ENCODE data around the gene FAM200C.

The FAM200C gene

GRCh38 chr5:160379511-160379910, 20.3 kb downstream of the FAM200C start:
- no peak for DNase-seq (ENCODE audit: low read depth in 2 of 2)
- H3K4me3 ChIP-seq (replicated peaks in 1 of 2; ENCODE audit: low read depth in 2 of 2, low read length in 2 of 2), result no peak overlapping the region
- TF ChIP-seq CTCF (IDR thresholded peaks at IDR 0.05; ENCODE audit: low read depth, low read length), result no peak

- DNase-seq (ENCODE audit: low read depth in 2 of 2), result no peak
- TF ChIP-seq CTCF (IDR thresholded peaks at IDR 0.05; ENCODE audit: low read depth, low read length), result no peak
- no peak overlapping the region for H3K4me3 ChIP-seq (replicated peaks in 1 of 2; ENCODE audit: low read depth in 2 of 2, low read length in 2 of 2)
Observed at GRCh38 chr5:160378330-160378729, 21.5 kb downstream of the FAM200C start.

- no peak overlapping the region for H3K4me3 ChIP-seq (replicated peaks in 1 of 2; ENCODE audit: low read depth in 2 of 2, low read length in 2 of 2)
- no peak for TF ChIP-seq CTCF (IDR thresholded peaks at IDR 0.05; ENCODE audit: low read depth, low read length)
- no peak for DNase-seq (ENCODE audit: low read depth in 2 of 2)
Observed at GRCh38 chr5:160377651-160378050, 22.2 kb downstream of the FAM200C start.

- DNase-seq (ENCODE audit: low read depth in 2 of 2), result no peak
- no peak for TF ChIP-seq CTCF (IDR thresholded peaks at IDR 0.05; ENCODE audit: low read depth, low read length)
- no peak overlapping the region for H3K4me3 ChIP-seq (replicated peaks in 1 of 2; ENCODE audit: low read depth in 2 of 2, low read length in 2 of 2)
Observed at GRCh38 chr5:160376416-160376815, 23.4 kb downstream of the FAM200C start.

- no peak for TF ChIP-seq CTCF (IDR thresholded peaks at IDR 0.05; ENCODE audit: low read depth, low read length)
- no peak overlapping the region for H3K4me3 ChIP-seq (replicated peaks in 1 of 2; ENCODE audit: low read depth in 2 of 2, low read length in 2 of 2)
- no peak for DNase-seq (ENCODE audit: low read depth in 2 of 2)
Observed at GRCh38 chr5:160375701-160376100, 24.2 kb downstream of the FAM200C start.

GRCh38 chr5:160375166-160375565, 24.7 kb downstream of the FAM200C start:
- DNase-seq (ENCODE audit: low read depth in 2 of 2), result no peak
- H3K4me3 ChIP-seq (replicated peaks in 1 of 2; ENCODE audit: low read depth in 2 of 2, low read length in 2 of 2), result no peak overlapping the region
- TF ChIP-seq CTCF (IDR thresholded peaks at IDR 0.05; ENCODE audit: low read depth, low read length), result no peak

GRCh38 chr5:160371294-160371693, 28.6 kb downstream of the FAM200C start:
- TF ChIP-seq CTCF (IDR thresholded peaks at IDR 0.05; ENCODE audit: low read depth, low read length), result no peak
- H3K4me3 ChIP-seq (replicated peaks in 1 of 2; ENCODE audit: low read depth in 2 of 2, low read length in 2 of 2), result no peak overlapping the region
- no peak for DNase-seq (ENCODE audit: low read depth in 2 of 2)

All from cardiac fibroblast (primary cell).